HCT116 (cell line): ENCODE results near the gene CHN1.

Source experiments
- CTCF ChIP-seq, 3 experiments: fragments of 200-600 bp in 1 of 3; sonication (generic) in 1 of 3; IDR thresholded peaks in 2 of 3; conservative IDR thresholded peaks in 1 of 3; 2 replicates each; pipeline ENCODE4 v1.5.1; 2012 to 2017; ENCODE audit warnings: low read depth in 2 of 3, low read length in 2 of 3, antibody characterized with exemption in 1 of 3, borderline replicate concordance in 1 of 3, control low read depth in 1 of 3, mild to moderate bottlenecking in 1 of 3, mixed read lengths in 1 of 3, mixed run types in 1 of 3, moderate library complexity in 1 of 3; ENCODE audit not compliant: insufficient read depth in 1 of 3
- ELF1 ChIP-seq: IDR thresholded peaks from 2 replicates; pipeline ENCODE4 v1.6.1; 2012; ENCODE audit warnings: low read depth, borderline replicate concordance
- EZH2 ChIP-seq: fragments of 200-600 bp; sonication (generic); IDR thresholded peaks from 2 replicates; pipeline ENCODE4 v1.6.1; 2017; ENCODE audit warnings: antibody characterized with exemption, mixed run types
- EZH2phosphoT487 ChIP-seq: fragments of 200-600 bp; IDR thresholded peaks from 2 replicates; pipeline ENCODE4 v1.6.1; 2018; ENCODE audit warnings: antibody characterized with exemption, borderline replicate concordance
- JUND ChIP-seq: IDR thresholded peaks from 2 replicates; pipeline ENCODE4 v1.6.1; 2012
- MAX ChIP-seq: IDR thresholded peaks from 2 replicates; pipeline ENCODE4 v1.6.1; 2012
- POLR2A ChIP-seq: IDR thresholded peaks from 2 replicates; pipeline ENCODE4 v1.7.0; 2011; ENCODE audit warnings: borderline replicate concordance; ENCODE audit not compliant: insufficient read depth, insufficient read length; ENCODE audit errors: extremely low read depth
- POLR2AphosphoS5 ChIP-seq: IDR thresholded peaks from 2 replicates; pipeline ENCODE4 v1.6.1; 2011; ENCODE audit warnings: mild to moderate bottlenecking, low read depth, low read length, moderate library complexity
- RAD21 ChIP-seq: IDR thresholded peaks from 2 replicates; pipeline ENCODE4 v1.6.1; 2012; ENCODE audit warnings: low read depth, mild to moderate bottlenecking
- SIN3A ChIP-seq: IDR thresholded peaks from 2 replicates; pipeline ENCODE4 v1.6.1; 2012; ENCODE audit warnings: low read depth
- YY1 ChIP-seq: IDR thresholded peaks from 2 replicates; pipeline ENCODE4 v1.6.1; 2011; ENCODE audit warnings: low read length, low read depth, moderate library complexity, mild to moderate bottlenecking; ENCODE audit not compliant: insufficient replicate concordance; ENCODE audit errors: extremely low read depth
- ZBTB33 ChIP-seq: IDR thresholded peaks from 2 replicates; pipeline ENCODE4 v1.6.1; 2011; ENCODE audit warnings: mild to moderate bottlenecking, low read length, moderate library complexity; ENCODE audit not compliant: insufficient replicate concordance; ENCODE audit errors: extremely low read depth

- TF ChIP-seq SIN3A: no peak
- no peak for TF ChIP-seq ZBTB33
- TF ChIP-seq ELF1: no peak
- no peak for TF ChIP-seq CTCF (IDR thresholded peaks at IDR 0.05 in 2 of 3, conservative IDR thresholded peaks at IDR 0.05 in 1 of 3; ENCODE audit: borderline replicate concordance in 1 of 3, insufficient read depth in 1 of 3, low read depth in 2 of 3, low read length in 2 of 3)
- TF ChIP-seq MAX: no peak
- no peak for TF ChIP-seq POLR2A
- no peak for TF ChIP-seq YY1
- no peak for TF ChIP-seq EZH2
- TF ChIP-seq EZH2phosphoT487: no peak
- no peak for TF ChIP-seq RAD21
- no peak for TF ChIP-seq JUND
- no peak for TF ChIP-seq POLR2AphosphoS5
Observed at GRCh38 chr2:174830561-174830960, 174.6 kb downstream of the CHN1 start.
